ENCODE measurements around the gene PRKX. TPM values are rescaled to one million over a fixed set of nuclear protein-coding genes. Genes with fewer than 3 reads are reported as not detected.
"Not testable (repeated sequence)": the region's sequence is repeated elsewhere in the genome, so short reads cannot be mapped to it uniquely, and the experiment has no call there.

PRKX gene
- total RNA-seq, 2 donors from 2014 or later = 32.4 to 38.2 TPM

DNA sequence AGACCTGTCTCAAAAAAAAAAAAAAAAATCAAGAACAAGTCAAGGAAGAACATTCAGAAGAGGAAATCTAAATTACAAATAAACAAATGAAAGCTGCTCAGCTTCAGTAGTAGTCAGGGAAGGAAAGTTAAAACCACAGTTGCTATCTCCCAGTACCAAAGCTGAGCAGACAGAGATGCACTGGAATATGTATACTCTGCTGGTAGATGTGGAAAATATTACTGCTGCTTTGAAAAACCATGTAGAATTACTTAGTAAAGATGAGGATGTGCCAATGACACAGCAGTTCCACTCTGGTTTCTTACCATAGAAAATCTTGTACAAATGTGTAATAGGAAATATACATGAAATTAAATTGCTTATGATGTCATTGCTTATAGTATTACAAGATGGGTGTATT is 25.1 kb upstream of the PRKX start:
- Histone ChIP-seq H3K9ac (ENCODE audit: low read depth in 2 of 2, low read length in 2 of 2) (no peak overlapping the region), H3K9me3 (no peaks in the 10 kb centered on the region), H3K4me1 (no peaks in the 10 kb centered on the region), H3K4me3 (no peak overlapping the region), H3K27me3 (no peaks in the 10 kb centered on the region), H3K27ac (no peak overlapping the region), H3K36me3 (no peaks in the 10 kb centered on the region)
- TF ChIP-seq CTCF (IDR thresholded peaks at IDR 0.05) = no peak
- intact Hi-C loops (cut with DNase I) = no loop called here
- no peak for DNase-seq

GRCh38 chrX:3736536-3736935 is 23.1 kb upstream of the PRKX start:
- H3K36me3 ChIP-seq; H3K27me3 ChIP-seq; H3K4me3 ChIP-seq; H3K9me3 ChIP-seq; intact Hi-C loops (cut with DNase I); H3K9ac ChIP-seq (ENCODE audit: low read depth in 2 of 2, low read length in 2 of 2); H3K27ac ChIP-seq; DNase-seq; H3K4me1 ChIP-seq: not testable (repeated sequence)

DNA sequence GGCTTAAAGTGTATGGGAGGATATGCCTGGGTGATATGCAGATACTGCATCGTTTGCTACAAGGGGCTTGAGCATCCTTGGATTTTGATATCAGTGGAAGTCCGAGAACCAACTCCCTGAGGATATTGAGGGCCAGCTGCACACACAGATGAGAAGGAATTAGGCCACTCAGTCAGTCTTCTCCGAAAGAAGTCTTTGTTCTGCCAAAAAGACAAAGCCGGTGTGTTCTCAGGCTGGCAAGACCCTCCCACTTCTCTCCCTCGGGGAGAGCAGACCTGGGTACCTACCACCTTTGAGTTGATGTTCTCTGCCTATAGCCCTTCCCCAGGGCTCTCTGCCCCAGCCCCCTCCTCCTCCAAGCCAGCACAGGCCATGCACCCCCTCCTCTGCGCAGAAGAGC is 22.4 kb upstream of the PRKX start:
- H3K4me3 ChIP-seq; H3K36me3 ChIP-seq; H3K4me1 ChIP-seq; H3K27me3 ChIP-seq; H3K9me3 ChIP-seq; intact Hi-C loops (cut with DNase I); DNase-seq; H3K27ac ChIP-seq; H3K9ac ChIP-seq (ENCODE audit: low read depth in 2 of 2, low read length in 2 of 2): not testable (repeated sequence)

GRCh38 chrX:3734456-3734855 is 21.0 kb upstream of the PRKX start:
- H3K4me1 ChIP-seq; H3K27ac ChIP-seq; intact Hi-C loops (cut with DNase I); H3K27me3 ChIP-seq; H3K9ac ChIP-seq (ENCODE audit: low read depth in 2 of 2, low read length in 2 of 2); H3K4me3 ChIP-seq; H3K9me3 ChIP-seq; H3K36me3 ChIP-seq; DNase-seq: not testable (repeated sequence)

DNA sequence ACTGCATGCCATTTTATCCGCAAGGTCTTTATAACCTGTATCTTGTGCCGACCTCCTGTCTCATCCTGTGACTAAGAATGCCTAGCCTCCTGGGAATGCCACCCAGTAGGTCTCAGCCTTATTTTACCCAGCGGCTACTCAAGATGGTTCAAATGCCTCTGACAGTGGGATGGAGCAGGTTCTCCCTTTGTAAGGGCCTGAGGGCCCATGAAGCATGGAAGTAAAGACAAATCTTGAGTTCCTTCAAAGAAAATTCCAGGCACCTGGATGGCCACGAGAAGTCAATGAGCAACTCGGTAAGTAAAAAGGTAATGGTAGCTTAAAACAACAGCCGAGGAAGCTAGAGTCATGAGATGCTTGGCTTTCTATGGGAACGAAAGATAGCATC is 19.6 kb upstream of the PRKX start:
- intact Hi-C loops (cut with DNase I) = no loop called here
- DNase-seq = no peak

DNA sequence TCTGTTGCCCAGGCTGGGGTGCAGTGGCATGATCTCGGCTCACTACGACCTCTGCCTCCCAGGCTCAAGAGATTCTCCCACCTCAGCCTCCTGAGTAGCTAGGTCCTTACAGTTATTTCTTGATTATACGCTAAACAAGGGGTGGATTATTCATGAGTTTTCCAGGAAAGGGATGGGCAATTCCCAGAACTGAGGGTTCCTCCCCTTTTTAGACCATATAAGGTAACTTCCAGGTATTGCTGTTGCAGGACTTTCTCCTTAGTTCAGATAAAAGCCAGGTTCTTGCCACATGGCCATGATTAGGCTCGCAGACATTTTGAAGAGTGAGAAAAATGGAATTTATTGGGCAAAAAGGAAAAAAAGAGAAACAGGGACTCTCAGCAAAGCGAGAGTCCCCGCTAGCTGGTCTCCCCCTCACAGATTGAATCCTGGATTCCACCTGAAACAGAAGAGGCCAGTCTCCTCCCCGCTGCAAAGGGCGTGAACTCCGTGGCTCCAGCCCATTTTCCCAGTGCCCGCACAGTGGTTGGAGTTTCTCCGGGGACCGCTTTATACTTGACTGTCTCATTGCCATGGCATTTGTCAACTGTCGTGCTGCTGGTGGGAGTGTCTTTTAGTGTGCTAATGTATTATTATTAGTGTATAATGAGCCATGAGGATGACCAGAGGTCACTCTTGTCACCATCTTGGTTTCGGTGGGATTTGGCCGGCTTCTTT is 19.0 kb upstream of the PRKX start:
- intact Hi-C loops (cut with DNase I); DNase-seq; H3K9me3 ChIP-seq; H3K36me3 ChIP-seq; H3K4me1 ChIP-seq; H3K9ac ChIP-seq (ENCODE audit: low read depth in 2 of 2, low read length in 2 of 2); H3K4me3 ChIP-seq; H3K27ac ChIP-seq; H3K27me3 ChIP-seq: not testable (repeated sequence)

More for the DNA sequence above, 19.6 kb upstream of the PRKX start:
- Histone ChIP-seq H3K27me3 (no peaks in the 10 kb centered on the region), H3K9ac (ENCODE audit: low read depth in 2 of 2, low read length in 2 of 2) (no peak overlapping the region), H3K4me1 (no peaks in the 10 kb centered on the region), H3K9me3 (no peaks in the 10 kb centered on the region), H3K36me3 (no peaks in the 10 kb centered on the region), H3K27ac (no peak overlapping the region), H3K4me3 (no peak overlapping the region)
- TF ChIP-seq CTCF (IDR thresholded peaks at IDR 0.05) = no peak

- intact Hi-C loops (cut with DNase I) = no loop called here
- H3K4me3 ChIP-seq = no peak overlapping the region
- no peaks in the 10 kb centered on the region for H3K9me3 ChIP-seq
- H3K9ac ChIP-seq (ENCODE audit: low read depth in 2 of 2, low read length in 2 of 2) = no peak overlapping the region
- H3K36me3 ChIP-seq = no peaks in the 10 kb centered on the region
- no peaks in the 10 kb centered on the region for H3K27me3 ChIP-seq
- H3K27ac ChIP-seq = no peak overlapping the region
- no peaks in the 10 kb centered on the region for H3K4me1 ChIP-seq
- DNase-seq = no peak
- TF ChIP-seq CTCF (IDR thresholded peaks at IDR 0.05) = no peak
Measured at GRCh38 chrX:3728454-3728853, 15.0 kb upstream of the PRKX start.

- H3K4me1 ChIP-seq; H3K9ac ChIP-seq (ENCODE audit: low read depth in 2 of 2, low read length in 2 of 2); intact Hi-C loops (cut with DNase I); DNase-seq; H3K36me3 ChIP-seq; H3K27me3 ChIP-seq; H3K9me3 ChIP-seq; H3K27ac ChIP-seq; H3K4me3 ChIP-seq: not testable (repeated sequence)
Measured at GRCh38 chrX:3723460-3723859, 10.0 kb upstream of the PRKX start.
